ENCODE results near the gene SLC23A2. TPM values are rescaled to one million over a fixed set of nuclear protein-coding genes. Genes with fewer than 3 reads are reported as not detected.

The SLC23A2 gene
- total RNA-seq, 1 experiment from 2014 or later = 5.9 TPM

- DNase-seq = no peak
- H3K27me3 ChIP-seq (ENCODE audit: control insufficient read depth, insufficient read depth, low read length) = no peaks in the 10 kb centered on the region
- H3K4me3 ChIP-seq (ENCODE audit: insufficient read depth, low read depth, low read length) = no peak overlapping the region
- no peaks in the 10 kb centered on the region for H3K36me3 ChIP-seq (replicated peaks; ENCODE audit: control insufficient read depth, insufficient read depth, low read length)
Measured at GRCh38 chr20:4898282-4899244, 102.7 kb downstream of the SLC23A2 start.

- H3K36me3 ChIP-seq (replicated peaks; ENCODE audit: control insufficient read depth, insufficient read depth, low read length) = no peaks in the 10 kb centered on the region
- H3K4me3 ChIP-seq (ENCODE audit: insufficient read depth, low read depth, low read length) = no peak overlapping the region
- H3K27me3 ChIP-seq (ENCODE audit: control insufficient read depth, insufficient read depth, low read length) = no peaks in the 10 kb centered on the region
- no peak for DNase-seq
Measured at GRCh38 chr20:4897600-4897999, 103.7 kb downstream of the SLC23A2 start.

- Histone ChIP-seq H3K36me3 (replicated peaks; ENCODE audit: control insufficient read depth, insufficient read depth, low read length) (no peaks in the 10 kb centered on the region), H3K27me3 (ENCODE audit: control insufficient read depth, insufficient read depth, low read length) (no peaks in the 10 kb centered on the region), H3K4me3 (ENCODE audit: insufficient read depth, low read depth, low read length) (no peak overlapping the region)
- DNase-seq = peak; percentile 75
Measured at GRCh38 chr20:4896971-4897497, 104.3 kb downstream of the SLC23A2 start.

GRCh38 chr20:4896119-4896702 lies 105.1 kb downstream of the SLC23A2 start:
- DNase-seq = peak; percentile 62
- no peaks in the 10 kb centered on the region for H3K27me3 ChIP-seq (ENCODE audit: control insufficient read depth, insufficient read depth, low read length)
- no peaks in the 10 kb centered on the region for H3K36me3 ChIP-seq (replicated peaks; ENCODE audit: control insufficient read depth, insufficient read depth, low read length)

GRCh38 chr20:4894981-4895381 lies 106.3 kb downstream of the SLC23A2 start:
- no peak overlapping the region for H3K4me3 ChIP-seq (ENCODE audit: insufficient read depth, low read depth, low read length)
- no peaks in the 10 kb centered on the region for H3K36me3 ChIP-seq (replicated peaks; ENCODE audit: control insufficient read depth, insufficient read depth, low read length)
- no peak for DNase-seq
- H3K27me3 ChIP-seq (ENCODE audit: control insufficient read depth, insufficient read depth, low read length) = no peaks in the 10 kb centered on the region

More at GRCh38 chr20:4896119-4896702, 105.1 kb downstream of the SLC23A2 start:
- no peak overlapping the region for H3K4me3 ChIP-seq (ENCODE audit: insufficient read depth, low read depth, low read length)

GRCh38 chr20:4894409-4894808 lies 106.9 kb downstream of the SLC23A2 start:
- Histone ChIP-seq H3K36me3 (replicated peaks; ENCODE audit: control insufficient read depth, insufficient read depth, low read length) (no peaks in the 10 kb centered on the region), H3K4me3 (ENCODE audit: insufficient read depth, low read depth, low read length) (no peak overlapping the region), H3K27me3 (ENCODE audit: control insufficient read depth, insufficient read depth, low read length) (no peaks in the 10 kb centered on the region)
- DNase-seq = no peak

- Histone ChIP-seq H3K4me3 (ENCODE audit: insufficient read depth, low read depth, low read length) (no peak overlapping the region), H3K27me3 (ENCODE audit: control insufficient read depth, insufficient read depth, low read length) (no peaks in the 10 kb centered on the region), H3K36me3 (replicated peaks; ENCODE audit: control insufficient read depth, insufficient read depth, low read length) (no peaks in the 10 kb centered on the region)
- DNase-seq = no peak
Measured at GRCh38 chr20:4893709-4894108, 107.6 kb downstream of the SLC23A2 start.

- Histone ChIP-seq H3K4me3 (ENCODE audit: insufficient read depth, low read depth, low read length) (no peak overlapping the region), H3K27me3 (ENCODE audit: control insufficient read depth, insufficient read depth, low read length) (no peaks in the 10 kb centered on the region), H3K36me3 (replicated peaks; ENCODE audit: control insufficient read depth, insufficient read depth, low read length) (no peaks in the 10 kb centered on the region)
- DNase-seq = no peak
Measured at GRCh38 chr20:4891997-4892396, 109.3 kb downstream of the SLC23A2 start.

- DNase-seq = no peak
- Histone ChIP-seq H3K4me3 (ENCODE audit: insufficient read depth, low read depth, low read length) (no peak overlapping the region), H3K27me3 (ENCODE audit: control insufficient read depth, insufficient read depth, low read length) (no peaks in the 10 kb centered on the region), H3K36me3 (replicated peaks; ENCODE audit: control insufficient read depth, insufficient read depth, low read length) (no peaks in the 10 kb centered on the region)
Measured at GRCh38 chr20:4891190-4891763, 110.0 kb downstream of the SLC23A2 start.

- H3K4me3 ChIP-seq (ENCODE audit: insufficient read depth, low read depth, low read length) = no peak overlapping the region
- no peaks in the 10 kb centered on the region for H3K27me3 ChIP-seq (ENCODE audit: control insufficient read depth, insufficient read depth, low read length)
- no peak for DNase-seq
- no peaks in the 10 kb centered on the region for H3K36me3 ChIP-seq (replicated peaks; ENCODE audit: control insufficient read depth, insufficient read depth, low read length)
Measured at GRCh38 chr20:4889446-4889845, 111.9 kb downstream of the SLC23A2 start.

- no peak overlapping the region for H3K4me3 ChIP-seq (ENCODE audit: insufficient read depth, low read depth, low read length)
- no peaks in the 10 kb centered on the region for H3K36me3 ChIP-seq (replicated peaks; ENCODE audit: control insufficient read depth, insufficient read depth, low read length)
- H3K27me3 ChIP-seq (ENCODE audit: control insufficient read depth, insufficient read depth, low read length) = no peaks in the 10 kb centered on the region
- DNase-seq = no peak
Measured at GRCh38 chr20:4887586-4887985, 113.7 kb downstream of the SLC23A2 start.

- Histone ChIP-seq H3K27me3 (ENCODE audit: control insufficient read depth, insufficient read depth, low read length) (no peaks in the 10 kb centered on the region), H3K36me3 (replicated peaks; ENCODE audit: control insufficient read depth, insufficient read depth, low read length) (no peaks in the 10 kb centered on the region), H3K4me3 (ENCODE audit: insufficient read depth, low read depth, low read length) (no peak overlapping the region)
- no peak for DNase-seq
Measured at GRCh38 chr20:4886771-4887527, 114.4 kb downstream of the SLC23A2 start.

- DNase-seq = no peak
- no peaks in the 10 kb centered on the region for H3K36me3 ChIP-seq (replicated peaks; ENCODE audit: control insufficient read depth, insufficient read depth, low read length)
- H3K4me3 ChIP-seq (ENCODE audit: insufficient read depth, low read depth, low read length) = no peak overlapping the region
- H3K27me3 ChIP-seq (ENCODE audit: control insufficient read depth, insufficient read depth, low read length) = no peaks in the 10 kb centered on the region
Measured at GRCh38 chr20:4885877-4886276, 115.4 kb downstream of the SLC23A2 start.

GRCh38 chr20:4883546-4883945 lies 117.8 kb downstream of the SLC23A2 start:
- Histone ChIP-seq H3K36me3 (replicated peaks; ENCODE audit: control insufficient read depth, insufficient read depth, low read length) (no peaks in the 10 kb centered on the region), H3K4me3 (ENCODE audit: insufficient read depth, low read depth, low read length) (no peak overlapping the region), H3K27me3 (ENCODE audit: control insufficient read depth, insufficient read depth, low read length) (no peaks in the 10 kb centered on the region)
- no peak for DNase-seq

All from H7 (cell line).